NCI-H69 (cell line): ENCODE data around the gene SYNGR1.
A peak's percentile ranks its signal among the peaks of the same experiment; 100 is the strongest.

Experiments
- DNase-seq: peaks from one replicate; lab custom pipeline; 2025; lab: John Stamatoyannopoulos, UW

Gene SYNGR1

DNA sequence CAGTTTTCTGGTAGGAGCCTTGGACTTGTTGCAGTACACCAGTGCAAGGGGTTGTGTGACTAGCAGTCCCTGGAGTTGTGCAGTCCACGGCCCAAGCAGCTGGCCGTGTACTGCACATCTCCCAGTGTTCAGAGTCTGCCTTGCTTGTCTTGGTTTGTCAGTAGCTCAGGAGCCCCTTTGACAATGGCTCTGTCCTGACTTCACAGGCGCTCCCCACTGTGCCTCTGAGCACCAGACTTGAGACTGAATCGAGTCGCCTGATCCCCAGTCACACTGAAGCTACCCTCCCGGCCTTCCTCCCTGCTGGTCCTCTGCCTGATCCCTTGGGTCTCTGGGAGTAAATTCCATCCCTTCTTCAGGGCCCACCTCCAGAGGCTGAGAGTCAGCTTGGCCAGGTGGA is 19.4 kb downstream of the SYNGR1 start:
- no peak for DNase-seq

DNA sequence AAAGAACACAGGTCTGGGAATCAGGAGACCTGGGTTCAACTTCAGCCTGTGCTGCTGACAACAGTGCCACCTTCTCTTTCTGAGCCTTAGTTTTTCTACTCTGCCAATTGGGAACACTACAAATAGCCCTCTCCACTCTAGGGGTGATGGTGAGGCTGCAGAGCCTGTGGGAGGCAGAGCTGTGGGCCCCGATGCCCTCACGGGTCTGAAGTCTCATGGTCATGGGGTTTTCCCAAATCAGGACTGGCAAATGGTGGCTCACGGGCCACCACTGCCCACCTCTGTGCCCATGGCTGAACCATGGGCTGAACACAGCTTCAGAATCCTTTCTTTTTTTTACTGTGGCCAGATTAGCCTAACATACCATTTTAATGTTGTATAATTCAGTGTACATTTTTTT is 19.8 kb downstream of the SYNGR1 start:
- no peak for DNase-seq

DNA sequence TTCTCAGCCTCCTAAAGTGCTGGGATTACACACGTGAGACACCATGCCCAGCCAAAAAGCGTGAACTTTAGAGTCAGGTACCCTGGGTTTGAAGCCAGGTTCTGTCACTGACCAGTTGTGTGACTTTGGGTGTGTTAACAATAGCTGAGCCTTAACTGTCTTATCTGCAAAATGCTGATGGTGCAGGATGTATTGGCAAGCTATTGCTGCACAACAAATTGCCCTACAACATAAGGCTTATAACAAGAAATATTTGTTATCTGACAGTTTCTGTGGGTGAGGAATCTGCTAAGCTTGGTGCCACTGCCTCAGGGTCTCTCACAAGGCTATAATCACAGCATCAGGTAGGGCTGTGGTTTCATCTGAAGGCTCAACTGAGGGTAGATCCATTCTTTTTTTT is 21.9 kb downstream of the SYNGR1 start:
- no peak for DNase-seq

DNA sequence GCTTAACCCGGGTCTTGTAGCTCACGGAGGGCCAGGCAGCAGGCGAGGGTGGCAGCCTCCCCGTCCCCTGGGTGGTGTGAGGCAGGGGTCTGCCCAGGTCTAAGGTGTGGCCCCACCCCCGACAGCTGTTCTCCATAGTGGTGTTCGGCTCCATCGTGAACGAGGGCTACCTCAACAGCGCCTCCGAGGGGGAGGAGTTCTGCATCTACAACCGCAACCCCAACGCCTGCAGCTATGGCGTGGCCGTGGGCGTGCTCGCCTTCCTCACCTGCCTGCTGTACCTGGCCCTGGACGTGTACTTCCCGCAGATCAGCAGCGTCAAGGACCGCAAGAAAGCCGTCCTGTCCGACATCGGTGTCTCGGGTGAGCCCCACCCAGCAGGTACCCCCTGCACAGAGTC is 24.4 kb downstream of the SYNGR1 start:
- DNase-seq = no peak

DNA sequence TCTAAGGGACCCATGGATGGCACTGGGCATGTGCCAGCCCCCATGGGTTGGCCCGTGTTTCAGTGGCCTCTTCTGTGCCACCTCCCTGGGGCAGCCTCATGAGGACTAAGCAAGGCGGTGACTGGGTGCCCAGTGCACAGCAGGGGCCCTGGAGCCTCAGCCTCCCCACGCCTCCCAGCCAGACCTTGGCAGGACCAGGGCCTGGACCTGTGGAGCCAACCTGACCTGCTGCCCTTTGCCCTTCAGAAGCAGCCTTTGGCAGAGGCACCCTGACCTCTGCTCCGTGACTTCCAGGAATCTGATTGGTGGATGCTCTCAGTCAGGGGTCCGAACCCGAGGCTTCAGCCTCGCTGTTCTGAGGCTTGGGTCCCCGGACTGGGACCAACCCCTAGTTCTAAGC is 25.0 kb downstream of the SYNGR1 start:
- no peak for DNase-seq

DNA sequence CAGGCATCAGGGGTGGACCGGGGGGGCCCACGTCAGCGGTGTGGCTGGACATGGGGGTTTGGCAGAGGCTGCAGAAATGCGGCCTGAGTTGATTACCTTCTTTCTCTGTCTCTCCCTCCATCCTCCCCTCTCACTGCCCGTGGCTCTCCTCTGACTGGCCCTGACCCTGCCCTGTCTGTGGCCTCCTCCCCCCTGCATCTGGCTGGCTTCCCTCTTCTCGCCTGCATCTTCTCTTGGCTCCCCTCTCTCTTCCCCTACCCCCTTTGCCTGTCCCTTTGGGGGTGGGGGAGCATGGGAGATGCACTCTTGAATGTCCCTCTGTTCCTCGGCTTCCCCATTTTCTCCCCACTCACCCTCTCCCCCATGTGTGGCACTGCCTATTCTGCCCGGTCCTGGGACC is 25.9 kb downstream of the SYNGR1 start:
- no peak for DNase-seq

DNA sequence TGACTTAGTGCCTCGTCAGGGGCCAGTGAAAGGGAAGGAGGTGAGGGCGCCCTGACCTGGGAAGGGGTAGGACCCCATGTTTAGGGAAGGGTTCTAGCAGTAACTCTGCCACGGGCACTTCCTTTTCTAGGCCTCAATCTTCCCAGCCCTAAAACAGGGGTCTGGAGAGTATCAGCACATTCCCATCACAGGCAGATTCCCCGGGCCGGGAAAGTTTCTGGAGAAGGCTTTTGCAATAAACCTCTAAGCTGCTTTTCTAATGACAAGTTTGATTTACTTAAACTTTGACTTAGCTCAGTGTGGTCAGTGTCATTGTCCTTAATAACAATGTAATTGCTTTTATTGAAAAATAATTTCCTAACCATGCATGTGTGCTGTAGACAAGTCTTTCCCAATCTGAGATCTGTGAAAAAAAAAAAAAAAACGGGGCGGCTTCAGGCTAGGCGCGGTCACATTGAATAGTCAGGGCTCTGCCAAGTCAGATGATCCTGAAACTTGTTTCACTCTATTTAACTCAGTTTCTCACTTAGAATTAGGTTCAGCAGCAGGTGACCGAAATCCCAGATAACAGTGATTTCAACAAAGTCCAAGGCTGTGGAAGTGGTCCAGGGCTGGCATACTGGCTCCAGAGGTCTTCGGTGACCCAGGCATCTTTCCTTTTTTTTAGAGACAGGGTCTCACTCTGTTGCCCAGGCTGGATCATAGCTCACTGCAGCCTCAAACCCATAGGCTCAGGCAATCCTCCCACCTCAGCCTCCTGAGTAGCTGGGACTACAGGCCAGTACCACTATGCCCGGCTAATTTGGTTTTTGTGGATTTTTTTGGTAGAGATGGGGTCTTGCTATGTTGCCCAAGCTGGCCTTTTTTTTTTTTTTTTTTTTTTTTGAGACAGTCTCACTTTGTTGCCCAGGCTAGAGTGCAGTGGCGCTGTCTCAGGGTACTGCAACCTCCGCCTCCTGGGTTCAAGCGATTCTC is 30.3 kb downstream of the SYNGR1 start:
- no peak for DNase-seq

DNA sequence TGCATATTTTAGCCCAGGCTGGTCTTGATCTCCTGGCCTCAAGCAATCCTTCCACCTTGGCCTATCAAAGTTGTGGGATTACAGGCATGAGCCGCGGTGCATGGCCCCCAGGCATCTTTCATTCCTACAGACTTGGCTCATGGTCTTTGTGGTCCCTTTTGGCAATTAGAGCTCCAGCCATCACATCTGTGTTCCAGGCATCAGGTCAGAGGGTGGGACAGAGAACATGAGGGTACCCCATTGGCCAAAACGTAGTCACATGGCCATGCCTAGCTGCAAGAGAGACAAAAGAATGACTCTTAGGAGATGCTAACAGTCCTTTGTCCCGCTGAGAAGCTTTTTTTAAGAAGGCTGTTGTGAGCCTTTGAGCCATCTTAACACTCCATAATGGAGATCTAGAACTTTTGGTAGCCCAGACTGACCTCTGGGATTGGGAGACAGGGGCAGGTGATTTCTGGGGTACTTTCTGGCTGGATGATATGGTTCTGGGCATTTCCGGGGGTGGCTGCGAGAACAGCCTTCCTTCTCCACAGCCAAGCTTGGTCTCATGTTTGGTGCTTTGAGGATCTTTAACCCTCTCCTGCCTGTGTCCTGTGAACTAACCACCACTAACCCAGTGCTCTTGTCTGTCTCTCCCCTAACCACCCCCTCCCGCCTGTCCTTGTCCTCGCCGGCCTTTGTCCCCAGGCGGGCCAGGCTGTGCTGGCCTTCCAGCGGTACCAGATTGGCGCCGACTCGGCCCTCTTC is 31.4 kb downstream of the SYNGR1 start:
- DNase-seq = no peak

DNA sequence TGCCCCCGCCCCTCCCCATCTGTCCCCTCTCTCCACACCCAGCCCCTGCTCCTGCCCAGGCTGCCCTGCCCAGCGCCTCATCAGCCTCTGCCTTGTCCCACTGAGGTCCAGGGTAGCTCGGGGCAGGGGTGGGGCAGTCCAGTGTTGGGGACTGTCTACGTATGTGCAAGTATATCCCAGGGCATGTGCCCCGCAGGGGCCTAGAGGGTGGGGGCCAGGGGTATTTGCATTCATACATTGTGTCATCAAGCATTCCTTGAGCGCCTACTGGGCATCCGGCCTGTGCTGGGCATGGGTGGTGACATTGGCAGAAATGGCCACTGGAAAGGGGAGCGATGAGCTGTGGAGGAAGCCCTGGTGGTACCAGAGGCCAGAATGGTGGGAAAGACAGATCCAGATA is 32.1 kb downstream of the SYNGR1 start:
- no peak for DNase-seq

DNA sequence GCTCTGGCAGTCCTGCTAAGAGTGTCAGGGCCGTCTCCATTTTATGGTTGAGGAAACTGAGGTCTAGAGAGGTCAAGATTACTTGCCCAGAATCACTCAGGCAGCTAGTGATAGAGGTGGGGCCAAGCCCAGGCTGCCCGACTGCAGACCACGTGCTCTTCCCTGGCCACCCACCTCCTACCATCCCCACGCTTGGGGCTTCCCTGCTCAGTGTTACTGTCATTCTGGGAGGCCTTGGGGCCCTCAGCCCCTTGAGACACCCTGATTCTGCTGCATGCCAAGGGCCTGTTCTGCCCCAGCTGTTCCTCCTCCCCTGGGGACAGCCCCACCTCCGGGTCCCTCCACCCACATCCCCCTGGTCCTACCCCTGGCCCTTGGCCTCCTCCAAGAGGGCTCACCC is 32.6 kb downstream of the SYNGR1 start:
- no peak for DNase-seq

DNA sequence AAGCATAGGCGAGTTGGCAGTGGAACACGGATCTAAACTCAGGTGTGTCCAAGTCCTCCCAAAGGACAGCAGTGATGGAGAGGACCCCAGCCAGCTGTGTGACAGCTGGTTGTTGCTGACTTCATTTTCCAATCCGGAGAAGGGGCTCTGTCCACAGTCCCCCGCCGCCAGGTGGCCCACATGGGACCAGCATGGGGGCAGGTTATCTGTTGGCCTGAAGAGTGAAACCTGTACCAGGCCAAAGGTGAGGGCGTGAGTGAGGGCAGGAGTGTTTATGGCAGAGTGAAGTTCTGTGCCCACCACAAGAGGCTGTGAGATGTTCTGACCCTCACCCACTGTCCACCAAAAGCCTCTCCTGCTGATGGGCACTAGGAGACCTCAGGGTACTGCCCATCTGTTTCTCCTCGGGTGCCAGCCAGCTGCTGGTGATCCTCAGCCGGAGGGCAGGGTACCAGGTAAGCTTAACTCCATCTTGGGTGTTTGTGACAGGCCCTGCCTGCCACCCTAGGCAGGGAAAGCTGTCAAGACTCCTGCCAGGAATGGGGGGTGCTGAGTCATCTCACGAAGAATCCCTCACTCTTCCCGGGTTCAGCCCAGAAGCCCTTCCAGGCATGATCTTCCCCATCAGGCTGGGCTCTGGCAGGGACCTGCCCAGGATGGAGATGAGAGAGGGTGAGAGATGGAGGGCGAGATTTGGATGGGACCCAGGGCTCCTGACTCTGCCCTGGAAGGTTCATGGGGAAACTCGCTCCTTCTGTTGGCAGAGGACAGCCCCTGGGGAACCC is 34.2 kb downstream of the SYNGR1 start:
- DNase-seq = no peak

DNA sequence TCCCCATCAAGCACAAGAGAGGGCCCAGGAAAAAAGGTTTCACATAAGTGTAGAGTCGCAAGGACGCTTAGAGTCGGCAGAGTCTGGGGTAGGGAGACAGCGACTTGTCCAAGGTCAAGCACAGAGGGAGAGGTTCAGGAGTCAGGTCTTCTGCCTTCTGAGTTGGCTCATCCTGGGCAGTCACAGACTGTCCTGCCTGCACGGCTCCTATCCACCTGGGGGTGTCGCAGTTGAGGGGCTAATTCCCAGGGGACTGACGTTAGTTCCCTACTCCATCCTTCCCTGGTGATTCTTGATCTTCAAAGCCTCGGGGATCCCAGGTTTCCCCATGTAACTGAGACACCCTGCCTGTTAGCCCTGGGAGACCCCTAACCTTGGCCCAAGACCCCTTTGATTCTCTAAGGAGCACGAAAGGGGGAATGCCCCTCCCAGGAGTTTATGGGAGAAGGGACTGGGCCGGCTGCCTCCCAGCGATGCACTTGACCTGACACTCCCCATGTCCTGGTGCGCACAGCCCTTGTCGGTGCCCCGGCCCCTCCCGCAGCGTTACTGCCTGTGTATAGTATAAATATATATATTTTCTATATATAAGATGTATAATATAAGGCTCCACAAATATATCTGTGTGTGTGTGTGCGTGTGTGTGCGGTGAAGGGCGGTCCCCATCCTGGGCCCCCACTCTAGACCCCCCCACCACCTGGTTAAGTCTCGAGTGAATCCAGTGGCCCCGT is 35.1 kb downstream of the SYNGR1 start:
- peak; percentile 58 for DNase-seq

DNA sequence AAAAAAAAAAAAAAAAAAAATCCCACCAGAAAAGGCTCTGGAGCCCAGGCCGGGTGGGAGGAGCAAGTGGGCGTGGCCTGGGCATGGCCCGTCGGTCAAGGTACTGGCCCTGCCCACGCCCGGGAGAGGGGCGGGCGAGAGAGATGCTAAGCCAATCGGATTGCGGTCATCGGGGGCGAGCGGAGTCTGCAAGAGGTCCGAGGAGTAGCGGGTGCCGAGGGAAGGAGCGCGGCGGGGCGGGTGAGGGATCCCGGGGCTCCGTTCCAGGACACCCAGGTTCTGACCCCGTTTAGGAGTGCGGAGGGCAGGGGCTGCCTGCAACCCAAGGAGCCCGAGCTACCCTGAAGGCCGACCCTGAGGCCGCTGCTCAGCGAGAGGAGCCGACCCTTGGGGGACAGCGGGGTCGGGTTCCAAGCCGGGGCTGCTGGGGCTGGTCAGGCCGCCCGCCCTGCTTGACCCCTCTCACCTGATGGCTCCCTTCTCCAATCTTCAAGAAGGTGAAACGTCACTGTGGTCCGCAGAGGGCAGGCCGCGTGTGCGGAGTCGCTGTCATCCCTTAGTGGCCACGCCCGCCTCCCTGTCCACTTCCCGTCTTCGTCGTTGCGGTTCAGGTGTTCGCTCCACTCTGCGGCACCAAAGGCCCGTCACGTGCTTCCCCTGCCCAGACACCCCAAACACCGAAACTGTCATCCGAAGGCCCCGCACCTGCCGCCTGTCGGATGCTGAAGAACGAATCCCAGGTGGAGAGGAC is 38.6 kb downstream of the SYNGR1 start:
- peak; percentile 89 for DNase-seq

DNA sequence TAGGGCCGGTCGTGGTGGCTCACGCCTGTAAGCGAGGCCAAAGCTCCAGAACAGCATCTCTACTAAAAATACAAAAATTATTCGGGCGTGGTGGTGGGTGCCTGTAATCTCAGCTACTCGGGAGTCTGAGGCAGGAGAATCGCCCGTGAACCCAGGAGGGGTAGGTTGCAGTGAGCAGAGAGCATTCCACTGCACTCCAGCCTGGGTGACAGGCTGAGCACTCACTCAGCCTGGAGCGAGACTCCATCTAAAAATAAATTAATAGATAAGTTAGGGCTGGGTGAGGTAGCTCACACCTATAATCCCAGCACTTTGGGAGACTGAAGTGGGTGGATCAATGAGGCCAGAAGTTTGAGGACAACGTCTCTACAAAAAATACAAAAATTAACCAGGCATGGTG is 39.6 kb downstream of the SYNGR1 start:
- DNase-seq = no peak

DNA sequence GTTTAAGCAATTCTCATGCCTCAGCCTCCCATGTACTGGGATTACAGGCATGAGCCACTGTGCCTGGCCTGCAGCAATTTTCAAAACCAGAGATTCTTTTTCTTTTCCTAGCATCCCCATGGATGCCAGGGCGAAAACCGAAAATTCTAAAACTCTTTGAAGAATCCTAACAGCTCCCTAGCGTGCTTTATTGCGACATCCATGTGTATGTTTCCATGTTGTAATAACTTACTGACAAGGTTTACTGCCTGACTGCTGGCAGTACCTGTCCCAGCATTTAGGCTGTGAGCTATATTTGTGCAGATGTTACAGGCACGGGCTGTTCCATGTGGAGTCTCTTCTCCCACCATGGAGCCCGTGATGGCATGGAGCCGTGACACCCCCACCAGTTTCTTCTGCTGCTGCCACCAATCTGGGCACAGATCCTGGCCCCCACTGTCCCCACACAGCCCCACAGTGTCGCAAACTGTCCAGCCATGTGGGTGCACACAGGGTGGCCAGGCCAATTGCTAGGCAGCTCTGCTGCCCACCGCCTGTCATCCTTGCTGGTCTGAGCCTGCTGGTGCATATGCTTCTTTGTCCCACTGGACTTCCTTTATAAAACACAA is 42.7 kb downstream of the SYNGR1 start:
- no peak for DNase-seq

DNA sequence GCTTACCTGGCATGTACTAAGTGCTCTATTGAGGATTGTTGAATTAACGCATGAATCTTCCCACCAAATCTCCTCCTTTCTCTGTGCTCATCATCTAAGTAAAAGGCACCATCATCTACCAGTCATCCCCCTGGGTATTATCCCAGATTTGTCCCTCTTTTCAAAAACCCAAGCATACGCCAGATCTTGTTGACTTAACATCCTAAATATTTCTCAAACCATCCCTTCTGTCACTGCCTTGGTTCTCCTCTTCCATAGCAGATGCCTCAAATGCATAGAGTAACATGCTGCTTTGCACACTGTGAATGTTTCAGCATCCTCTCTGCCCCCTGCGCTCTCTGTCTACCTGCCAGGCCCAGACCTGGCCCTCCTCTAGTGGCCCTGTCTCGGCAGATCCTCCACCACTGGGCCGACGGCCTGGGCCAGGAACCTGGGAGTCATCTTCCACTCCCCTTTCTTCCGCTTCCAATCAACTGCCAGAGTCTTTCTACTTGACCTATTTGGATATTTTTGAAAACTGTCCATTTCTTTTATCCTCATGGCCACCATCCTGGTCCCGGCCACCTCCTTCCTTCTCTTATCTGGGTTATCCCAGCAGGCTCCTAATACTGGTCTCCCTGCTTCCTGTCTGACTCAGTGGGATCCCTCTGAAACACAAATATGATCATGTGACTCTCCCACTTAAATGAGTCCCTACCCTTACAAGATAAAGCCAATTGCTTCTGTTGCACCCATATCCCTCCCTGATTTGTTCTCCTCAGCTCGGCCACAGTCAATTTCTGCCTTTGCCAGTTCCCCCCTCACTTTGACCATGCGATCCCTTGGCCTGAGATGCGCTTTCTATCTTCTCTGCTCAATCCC is 46.4 kb downstream of the SYNGR1 start:
- DNase-seq = no peak

DNA sequence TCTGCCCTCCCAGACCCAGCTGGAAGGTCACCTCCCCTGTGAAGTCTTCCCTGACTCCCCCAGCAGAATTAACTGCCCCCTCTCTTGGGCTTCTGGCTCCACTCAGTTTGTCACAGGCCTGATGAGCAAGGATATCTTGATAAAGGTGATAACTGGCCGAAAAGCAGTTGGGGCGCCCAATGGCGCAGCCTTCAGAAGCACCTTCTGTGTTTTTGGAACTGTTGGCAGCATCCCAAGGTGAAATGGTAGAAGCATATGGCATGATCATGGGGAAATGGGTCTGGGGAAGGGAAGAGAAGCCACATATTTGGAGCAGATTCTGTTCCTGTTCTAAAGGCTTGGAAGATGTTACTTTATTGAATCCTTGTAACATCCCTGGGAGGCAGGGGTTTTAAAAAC is 47.0 kb downstream of the SYNGR1 start:
- peak; percentile 16 for DNase-seq

DNA sequence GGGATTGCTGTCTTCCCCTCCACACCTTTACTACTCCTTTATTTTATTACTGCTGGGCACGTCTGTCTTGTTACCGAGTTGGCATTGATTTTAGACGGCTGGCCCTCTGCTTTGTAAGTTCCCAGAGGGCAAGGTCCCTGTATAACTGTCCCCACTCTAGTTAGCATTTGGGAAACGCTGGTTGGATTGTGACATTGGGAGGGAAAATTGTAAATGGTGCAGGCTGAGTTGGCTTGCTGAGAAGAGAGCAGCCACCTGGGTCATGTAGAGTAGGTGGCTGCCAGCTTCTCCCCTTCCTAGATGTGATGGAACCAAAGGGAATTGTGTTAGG is 51.5 kb downstream of the SYNGR1 start:
- no peak for DNase-seq

DNA sequence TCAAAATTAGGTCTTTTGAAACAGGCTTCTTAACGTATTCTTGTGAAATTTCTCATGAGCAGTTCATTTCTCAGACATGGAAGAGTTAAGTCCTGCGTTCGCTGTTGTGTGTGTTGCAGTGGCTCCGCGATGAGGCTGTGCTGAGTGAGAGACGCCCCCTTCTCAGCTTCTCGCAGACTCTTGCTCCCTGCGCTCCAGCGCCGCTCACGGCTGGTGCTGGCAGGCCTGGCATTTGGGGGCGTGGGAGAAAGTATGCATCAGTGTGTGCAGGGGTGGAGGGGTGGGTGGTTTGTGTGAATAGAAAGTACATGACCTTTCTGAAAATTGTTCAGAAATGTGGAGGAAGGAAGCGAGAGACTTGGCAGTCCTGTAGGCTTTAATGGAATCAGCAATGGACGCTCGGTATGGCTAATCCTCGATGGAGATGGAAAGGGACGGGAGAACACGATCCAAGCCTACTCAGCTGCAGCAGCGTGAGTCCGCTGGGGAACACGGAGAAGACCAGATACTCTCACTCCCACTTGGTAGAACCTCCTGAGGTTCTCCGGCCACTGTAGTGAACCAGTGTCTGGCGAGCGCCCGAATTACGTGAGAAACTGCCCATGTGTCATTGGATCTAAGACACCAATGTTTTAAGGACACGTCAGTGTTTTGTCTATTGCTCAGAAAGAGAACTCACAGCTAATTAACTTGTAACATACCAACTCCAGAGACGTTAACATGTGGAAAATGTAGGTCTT is 55.7 kb downstream of the SYNGR1 start:
- no peak for DNase-seq
